Neutrophil (primary cell): Measurements from ENCODE around the gene PTPRG.

Source experiments
- H3K27ac ChIP-seq: fragments of 200-600 bp; sonication (generic); 2 replicates; pipeline ENCODE4 v1.5.1; 2016; ENCODE audit warnings: mild to moderate bottlenecking, moderate library complexity
- H3K27me3 ChIP-seq: fragments of 200-600 bp; sonication (generic); 2 replicates; pipeline ENCODE4 v1.6.0; 2016; ENCODE audit warnings: mild to moderate bottlenecking
- H3K36me3 ChIP-seq: fragments of 200-600 bp; sonication (generic); 2 replicates; pipeline ENCODE4 v1.5.1; 2017
- H3K4me1 ChIP-seq, 2 experiments: fragments of 200-600 bp in 1 of 2; sonication (generic) in 1 of 2; 1 replicate in 1 of 2; 2 replicates in 1 of 2; pipeline versions ENCODE4 v1.5.1 to v1.6.1; 2013 to 2016; ENCODE audit warnings: low read depth in 1 of 2, low read length in 1 of 2, mild to moderate bottlenecking in 1 of 2, moderate library complexity in 1 of 2; ENCODE audit not compliant: control insufficient read depth in 1 of 2, insufficient read depth in 1 of 2
- H3K4me3 ChIP-seq, 2 experiments: fragments of 200-600 bp in 1 of 2; sonication (generic) in 1 of 2; 1 replicate in 1 of 2; 2 replicates in 1 of 2; pipeline ENCODE4 v1.5.1; 2013 to 2016; ENCODE audit warnings: low read depth in 1 of 2, low read length in 1 of 2, mild to moderate bottlenecking in 1 of 2, moderate library complexity in 1 of 2
- H3K9me3 ChIP-seq: fragments of 200-600 bp; sonication (generic); 2 replicates; pipeline ENCODE4 v1.5.1; 2016
- CTCF ChIP-seq: fragments of 200-600 bp; sonication (generic); IDR thresholded peaks from 2 replicates; pipeline ENCODE4 v1.5.1; 2016; ENCODE audit warnings: antibody characterized with exemption

Gene PTPRG

GRCh38 chr3:61899700-61900462, 338.5 kb downstream of the PTPRG start:
- Histone ChIP-seq H3K36me3 (no peaks in the 10 kb centered on the region), H3K4me3 (no peak overlapping the region), H3K9me3 (no peaks in the 10 kb centered on the region), H3K27ac (no peak overlapping the region), H3K27me3 (no peaks in the 10 kb centered on the region), H3K4me1 (no peaks in the 10 kb centered on the region)
- no peak for TF ChIP-seq CTCF

DNA sequence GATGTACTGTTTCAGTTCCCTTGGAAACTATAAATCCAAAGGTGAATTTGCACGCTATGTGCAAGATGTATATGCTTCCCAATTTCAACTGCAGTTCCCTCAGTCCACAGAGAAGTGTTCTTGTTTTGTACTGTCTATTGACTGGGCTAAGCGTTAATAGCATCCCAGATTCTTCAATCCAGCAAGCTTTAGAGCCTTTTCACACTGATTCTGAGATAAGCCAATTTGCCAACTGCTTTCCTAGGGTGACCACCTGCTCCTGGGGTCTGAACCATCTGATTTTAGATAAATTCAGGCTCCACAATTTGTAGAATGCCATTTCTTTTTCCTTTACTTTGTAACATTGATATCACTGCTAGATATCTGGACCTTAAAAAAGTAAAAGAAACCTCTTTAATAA, 340.1 kb downstream of the PTPRG start:
- Histone ChIP-seq H3K27ac (no peak overlapping the region), H3K36me3 (no peaks in the 10 kb centered on the region), H3K4me1 (no peaks in the 10 kb centered on the region), H3K27me3 (no peaks in the 10 kb centered on the region), H3K9me3 (no peaks in the 10 kb centered on the region), H3K4me3 (no peak overlapping the region)
- no peak for TF ChIP-seq CTCF

- no peak for TF ChIP-seq CTCF
- Histone ChIP-seq H3K4me3 (no peak overlapping the region), H3K36me3 (no peaks in the 10 kb centered on the region), H3K27ac (no peak overlapping the region), H3K4me1 (no peaks in the 10 kb centered on the region), H3K9me3 (no peaks in the 10 kb centered on the region), H3K27me3 (no peaks in the 10 kb centered on the region)
These were observed 340.6 kb downstream of the PTPRG start for GRCh38 chr3:61901986-61902385.

GRCh38 chr3:61903074-61903473, 341.7 kb downstream of the PTPRG start:
- Histone ChIP-seq H3K27ac (no peak overlapping the region), H3K36me3 (no peaks in the 10 kb centered on the region), H3K4me3 (no peak overlapping the region), H3K4me1 (no peaks in the 10 kb centered on the region), H3K27me3 (no peaks in the 10 kb centered on the region), H3K9me3 (no peaks in the 10 kb centered on the region)
- no peak for TF ChIP-seq CTCF

DNA sequence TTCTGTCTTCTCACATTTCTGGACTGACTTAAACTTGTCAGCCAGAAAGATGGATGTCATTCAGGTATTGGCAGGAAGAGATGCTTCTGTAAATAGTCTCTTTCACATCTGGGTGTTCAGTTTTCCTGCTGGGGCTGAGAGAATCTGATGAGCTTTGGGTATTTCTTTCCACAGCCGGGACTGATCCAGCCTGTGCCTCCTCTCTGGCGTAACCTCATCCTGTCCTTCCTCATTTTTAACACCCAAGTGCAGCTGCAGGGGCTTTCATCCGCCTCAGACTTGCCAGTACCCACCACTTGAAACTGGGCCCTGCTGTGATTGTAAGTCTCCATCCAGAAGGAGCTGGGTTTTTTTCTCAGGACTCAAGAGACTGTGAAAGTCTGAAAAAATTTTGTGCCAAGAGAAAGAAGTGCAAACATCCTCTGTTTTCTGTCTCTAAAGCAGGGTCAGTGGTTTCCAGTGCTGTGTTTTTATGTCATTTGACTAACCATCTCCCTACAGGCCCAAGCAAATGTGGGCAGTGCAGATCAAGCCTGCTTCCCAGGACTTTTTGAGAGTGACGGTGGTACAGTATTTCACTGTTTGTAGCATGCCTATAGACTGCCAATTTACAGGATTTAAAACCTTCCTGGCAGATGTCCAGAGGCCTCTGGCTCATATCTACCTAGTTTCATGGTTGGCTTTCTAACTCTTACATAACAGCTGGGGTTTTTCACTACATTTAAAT, 342.7 kb downstream of the PTPRG start:
- no peaks in the 10 kb centered on the region for H3K9me3 ChIP-seq
- no peak overlapping the region for H3K4me3 ChIP-seq
- no peak for TF ChIP-seq CTCF
- H3K27me3 ChIP-seq, result no peaks in the 10 kb centered on the region
- H3K36me3 ChIP-seq, result no peaks in the 10 kb centered on the region
- H3K27ac ChIP-seq, result no peak overlapping the region
- no peaks in the 10 kb centered on the region for H3K4me1 ChIP-seq
